LNCAP (cell line): ENCODE results near the gene GPR146.

Source experiments
- TF ChIP-seq, protein P1 (sequence below): fragments of 450-650 bp; IDR thresholded peaks from 2 replicates; pipeline ENCODE4 v1.5.1; 2017; ENCODE audit warnings: mild to moderate bottlenecking

Gene GPR146

DNA sequence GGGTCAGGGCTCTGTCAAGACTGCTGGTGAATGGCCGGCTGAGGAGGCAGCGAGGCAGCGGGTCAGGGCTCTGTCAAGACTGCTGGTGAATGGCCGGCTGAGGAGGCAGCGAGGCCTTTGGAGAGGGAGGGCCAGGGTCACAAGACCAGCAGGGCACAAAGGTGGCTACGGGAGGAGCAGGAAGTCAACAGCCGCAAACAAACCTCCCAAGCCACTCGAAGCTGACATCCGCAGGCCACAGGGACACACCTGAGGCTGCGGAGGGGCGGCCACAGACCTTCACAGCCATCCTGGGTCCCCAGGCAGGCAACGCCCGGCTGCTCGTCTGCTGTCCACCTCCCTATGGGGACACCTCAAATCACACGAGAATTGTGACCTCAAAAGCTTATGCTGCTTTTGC is 34.6 kb downstream of the GPR146 start:
- TF ChIP-seq, protein P1, sequence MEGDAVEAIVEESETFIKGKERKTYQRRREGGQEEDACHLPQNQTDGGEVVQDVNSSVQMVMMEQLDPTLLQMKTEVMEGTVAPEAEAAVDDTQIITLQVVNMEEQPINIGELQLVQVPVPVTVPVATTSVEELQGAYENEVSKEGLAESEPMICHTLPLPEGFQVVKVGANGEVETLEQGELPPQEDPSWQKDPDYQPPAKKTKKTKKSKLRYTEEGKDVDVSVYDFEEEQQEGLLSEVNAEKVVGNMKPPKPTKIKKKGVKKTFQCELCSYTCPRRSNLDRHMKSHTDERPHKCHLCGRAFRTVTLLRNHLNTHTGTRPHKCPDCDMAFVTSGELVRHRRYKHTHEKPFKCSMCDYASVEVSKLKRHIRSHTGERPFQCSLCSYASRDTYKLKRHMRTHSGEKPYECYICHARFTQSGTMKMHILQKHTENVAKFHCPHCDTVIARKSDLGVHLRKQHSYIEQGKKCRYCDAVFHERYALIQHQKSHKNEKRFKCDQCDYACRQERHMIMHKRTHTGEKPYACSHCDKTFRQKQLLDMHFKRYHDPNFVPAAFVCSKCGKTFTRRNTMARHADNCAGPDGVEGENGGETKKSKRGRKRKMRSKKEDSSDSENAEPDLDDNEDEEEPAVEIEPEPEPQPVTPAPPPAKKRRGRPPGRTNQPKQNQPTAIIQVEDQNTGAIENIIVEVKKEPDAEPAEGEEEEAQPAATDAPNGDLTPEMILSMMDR, result no peak

DNA sequence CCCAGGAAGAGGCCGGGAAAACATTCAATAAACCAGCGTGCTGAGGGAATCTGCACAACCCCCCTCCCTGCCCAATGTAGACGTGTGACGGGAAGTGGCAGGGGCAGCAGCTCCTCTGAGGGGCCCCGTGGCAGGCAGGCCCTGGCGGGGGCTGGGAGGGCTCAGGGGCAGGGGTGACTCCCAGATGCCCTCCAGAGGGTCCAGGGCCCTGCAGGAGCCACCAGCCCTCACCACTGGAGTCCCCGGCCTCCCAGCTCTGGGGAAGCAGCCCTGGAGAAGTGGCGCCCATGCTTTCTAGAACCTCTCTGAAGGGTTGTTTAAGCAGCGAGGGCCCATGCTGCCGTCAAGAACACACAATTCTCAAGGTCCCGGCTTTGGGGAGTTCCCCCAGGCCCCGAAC is 35.2 kb downstream of the GPR146 start:
- TF ChIP-seq, protein P1, result no peak

DNA sequence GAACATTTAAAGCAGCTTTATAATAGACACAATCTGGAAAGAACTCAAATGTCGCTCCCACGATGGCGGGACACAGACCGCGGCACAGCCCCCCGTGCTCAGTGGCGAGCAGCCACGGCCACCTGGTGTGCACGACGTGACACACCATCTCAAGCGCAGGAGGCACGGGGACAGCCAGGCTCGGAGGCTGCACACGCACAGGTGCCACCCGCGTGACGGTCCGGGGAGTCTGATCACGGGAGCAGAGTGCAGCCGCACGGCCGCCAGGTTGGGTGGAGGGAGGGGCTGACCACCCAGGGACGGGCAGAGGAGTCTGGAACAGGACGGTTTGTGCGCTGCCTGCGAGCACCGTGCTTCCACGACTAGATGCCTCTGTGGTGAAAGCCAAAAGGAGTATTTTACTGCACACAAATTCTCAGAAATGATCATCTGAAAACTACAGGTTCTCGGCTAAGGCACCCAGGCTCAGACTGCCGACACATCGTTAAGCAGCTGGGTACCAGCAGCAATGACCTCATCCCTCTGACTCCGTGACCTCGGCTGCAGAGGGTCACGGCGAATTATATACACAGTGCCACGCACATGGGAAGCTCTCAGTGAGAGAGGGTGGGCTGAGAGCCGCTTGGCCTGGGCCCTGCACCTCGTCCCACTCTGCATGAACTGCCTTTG is 36.0 kb downstream of the GPR146 start:
- TF ChIP-seq, protein P1, result no peak

DNA sequence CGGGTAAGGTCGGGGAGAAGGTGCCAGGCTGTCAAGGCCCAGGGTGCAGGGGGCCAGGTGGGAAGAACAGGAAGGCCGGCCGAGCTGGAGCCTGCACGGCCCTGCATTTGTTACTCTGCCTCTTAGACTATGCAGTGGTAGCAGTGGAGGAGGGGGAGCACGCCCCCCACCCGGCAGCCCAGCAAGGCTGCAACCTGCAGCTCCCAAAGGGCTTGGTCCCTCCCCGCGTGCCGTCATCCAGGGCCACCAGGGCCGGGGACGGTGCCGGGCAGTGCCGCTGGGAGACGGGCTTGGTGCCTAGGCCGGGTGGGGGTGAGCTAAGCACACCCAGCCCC is 36.5 kb downstream of the GPR146 start:
- TF ChIP-seq, protein P1, result no peak

DNA sequence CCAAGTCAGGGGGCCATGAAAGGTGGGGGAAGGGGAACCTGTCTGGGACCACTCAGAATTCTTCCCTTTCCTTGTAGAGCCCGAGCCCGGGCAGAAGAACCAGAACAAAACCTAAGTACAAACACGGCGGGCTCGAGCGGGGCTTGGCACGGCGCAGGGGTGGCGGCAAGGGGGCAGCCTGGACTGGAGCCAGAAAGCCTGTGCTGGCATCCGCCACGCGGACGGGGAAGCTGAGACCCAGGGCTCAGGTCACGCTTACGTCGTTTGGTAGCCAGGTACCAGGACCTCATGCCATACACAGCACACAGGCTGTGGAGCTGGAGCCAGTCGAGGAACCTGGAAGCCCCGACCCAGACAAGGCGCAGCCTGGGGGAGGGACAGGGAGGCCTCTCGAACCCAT is 37.0 kb downstream of the GPR146 start:
- TF ChIP-seq, protein P1, result no peak

DNA sequence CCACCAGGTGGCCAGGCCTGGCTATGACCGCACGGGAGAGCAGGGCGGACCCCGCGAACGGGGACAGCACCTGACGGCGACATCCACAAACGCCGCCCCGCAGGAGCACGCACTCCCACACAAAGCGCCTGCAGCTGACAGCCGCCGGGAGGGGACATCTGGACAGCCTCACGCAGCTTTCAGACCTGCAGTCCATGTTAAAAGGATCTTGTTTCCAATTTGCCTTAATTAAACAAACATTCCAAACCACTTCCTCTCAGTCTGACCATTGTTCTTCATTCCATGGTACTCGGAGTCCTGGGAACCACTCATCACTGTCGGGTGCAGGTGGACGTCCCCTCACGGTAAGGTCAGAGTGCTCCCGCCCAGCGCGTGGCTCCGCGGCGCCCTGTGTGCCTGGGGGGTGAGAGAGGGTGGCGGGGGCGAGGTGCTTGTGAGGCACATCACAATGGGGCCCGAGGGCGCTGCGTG is 37.6 kb downstream of the GPR146 start:
- TF ChIP-seq, protein P1, result no peak

DNA sequence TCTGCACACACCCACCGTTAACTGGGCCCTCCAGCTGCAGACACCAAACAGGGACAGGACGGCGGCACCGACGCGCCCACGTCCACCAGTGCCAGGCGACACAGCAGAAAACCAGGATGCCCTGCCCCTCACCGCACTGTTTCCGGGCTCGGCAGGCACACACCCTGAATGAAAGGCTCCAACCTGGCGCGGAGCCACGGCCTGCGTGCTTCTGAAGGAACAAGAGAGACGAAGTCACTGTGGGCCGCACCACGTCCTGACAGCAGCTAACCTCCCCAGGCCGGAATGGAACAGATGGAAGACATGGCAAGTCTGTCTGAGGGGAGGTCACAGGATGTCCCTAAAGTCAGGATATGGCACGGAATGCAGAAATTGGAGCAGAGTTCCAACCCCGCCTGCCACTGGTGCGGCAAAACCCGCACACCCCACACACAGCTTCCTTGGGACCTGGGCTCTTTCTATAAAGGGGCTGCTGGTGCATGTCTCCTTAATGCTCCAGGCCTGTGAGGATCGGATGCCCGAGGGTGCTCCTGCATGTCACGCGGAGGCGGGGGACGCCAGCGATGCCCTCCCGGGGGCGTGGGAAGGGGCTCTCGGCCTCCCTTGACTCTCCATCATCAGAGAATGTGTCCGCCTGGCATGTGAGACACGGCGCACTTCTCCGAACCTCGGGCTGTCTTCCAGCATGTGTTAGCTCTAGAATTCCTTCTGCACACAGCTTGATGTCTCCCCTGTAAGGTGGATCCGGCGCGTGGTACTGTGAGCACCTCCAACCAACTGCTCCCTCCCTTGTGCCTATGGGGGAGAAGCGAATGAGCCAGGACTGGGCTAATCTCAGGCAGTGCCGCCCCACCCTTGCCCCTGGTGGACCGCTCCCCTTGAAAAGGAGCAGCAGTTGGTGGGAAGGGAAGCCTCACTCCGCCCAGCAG is 39.6 kb downstream of the GPR146 start:
- TF ChIP-seq, protein P1, result no peak
